GM18909 (cell line): ENCODE data around the gene GPR26.

Experiments
- ATAC-seq: cut with Tn5 transposase; IDR thresholded peaks from one replicate; pipeline ENCODE4 v1.9.1; 2021; ENCODE audit warnings: mild to moderate bottlenecking; ENCODE audit not compliant: unreplicated experiment, poor library complexity

The GPR26 gene, protein sequence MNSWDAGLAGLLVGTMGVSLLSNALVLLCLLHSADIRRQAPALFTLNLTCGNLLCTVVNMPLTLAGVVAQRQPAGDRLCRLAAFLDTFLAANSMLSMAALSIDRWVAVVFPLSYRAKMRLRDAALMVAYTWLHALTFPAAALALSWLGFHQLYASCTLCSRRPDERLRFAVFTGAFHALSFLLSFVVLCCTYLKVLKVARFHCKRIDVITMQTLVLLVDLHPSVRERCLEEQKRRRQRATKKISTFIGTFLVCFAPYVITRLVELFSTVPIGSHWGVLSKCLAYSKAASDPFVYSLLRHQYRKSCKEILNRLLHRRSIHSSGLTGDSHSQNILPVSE

DNA sequence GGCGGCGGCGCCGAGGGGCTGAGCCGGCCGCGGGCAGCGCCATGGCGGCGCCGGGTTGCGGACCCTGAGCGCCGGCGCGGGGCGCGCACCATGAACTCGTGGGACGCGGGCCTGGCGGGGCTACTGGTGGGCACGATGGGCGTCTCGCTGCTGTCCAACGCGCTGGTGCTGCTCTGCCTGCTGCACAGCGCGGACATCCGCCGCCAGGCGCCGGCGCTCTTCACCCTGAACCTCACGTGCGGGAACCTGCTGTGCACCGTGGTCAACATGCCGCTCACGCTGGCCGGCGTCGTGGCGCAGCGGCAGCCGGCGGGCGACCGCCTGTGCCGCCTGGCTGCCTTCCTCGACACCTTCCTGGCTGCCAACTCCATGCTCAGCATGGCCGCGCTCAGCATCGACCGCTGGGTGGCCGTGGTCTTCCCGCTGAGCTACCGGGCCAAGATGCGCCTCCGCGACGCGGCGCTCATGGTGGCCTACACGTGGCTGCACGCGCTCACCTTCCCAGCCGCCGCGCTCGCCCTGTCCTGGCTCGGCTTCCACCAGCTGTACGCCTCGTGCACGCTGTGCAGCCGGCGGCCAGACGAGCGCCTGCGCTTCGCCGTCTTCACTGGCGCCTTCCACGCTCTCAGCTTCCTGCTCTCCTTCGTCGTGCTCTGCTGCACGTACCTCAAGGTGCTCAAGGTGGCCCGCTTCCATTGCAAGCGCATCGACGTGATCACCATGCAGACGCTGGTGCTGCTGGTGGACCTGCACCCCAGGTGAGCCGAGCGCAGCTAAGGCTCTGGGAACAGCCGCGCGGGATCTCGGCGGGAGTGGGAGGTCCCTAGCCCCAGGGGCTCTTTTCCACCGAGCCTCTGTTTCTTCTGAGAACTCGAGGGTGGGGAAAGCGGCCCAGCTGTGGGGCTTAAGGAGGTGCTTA is at the start of gene GPR26:
GPR26 (plus strand) TSS at position 38 of the 919 bp plus-strand sequence; CDS start at position 91, 53 bp downstream.
- no peak for ATAC-seq

DNA sequence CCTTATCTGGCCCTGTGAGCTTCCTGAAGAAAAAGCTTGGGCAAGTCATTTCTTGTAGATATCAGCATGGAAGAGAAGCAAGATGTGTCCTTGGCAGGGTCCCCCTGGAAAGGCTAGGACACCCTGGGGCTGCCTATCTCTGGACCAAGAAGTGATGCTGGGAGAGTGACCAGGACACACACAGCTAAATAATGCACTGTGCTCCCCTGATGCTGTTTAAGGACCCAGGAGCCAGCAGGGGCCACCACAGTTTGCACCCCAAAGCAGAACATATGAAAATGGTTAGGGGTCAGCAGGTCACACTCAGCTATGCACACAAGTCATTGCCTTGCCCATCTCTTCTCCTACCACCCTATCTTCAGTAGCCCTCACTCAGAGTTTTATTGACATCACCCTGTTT is 47.9 kb upstream of the GPR26 start:
- no peak for ATAC-seq

DNA sequence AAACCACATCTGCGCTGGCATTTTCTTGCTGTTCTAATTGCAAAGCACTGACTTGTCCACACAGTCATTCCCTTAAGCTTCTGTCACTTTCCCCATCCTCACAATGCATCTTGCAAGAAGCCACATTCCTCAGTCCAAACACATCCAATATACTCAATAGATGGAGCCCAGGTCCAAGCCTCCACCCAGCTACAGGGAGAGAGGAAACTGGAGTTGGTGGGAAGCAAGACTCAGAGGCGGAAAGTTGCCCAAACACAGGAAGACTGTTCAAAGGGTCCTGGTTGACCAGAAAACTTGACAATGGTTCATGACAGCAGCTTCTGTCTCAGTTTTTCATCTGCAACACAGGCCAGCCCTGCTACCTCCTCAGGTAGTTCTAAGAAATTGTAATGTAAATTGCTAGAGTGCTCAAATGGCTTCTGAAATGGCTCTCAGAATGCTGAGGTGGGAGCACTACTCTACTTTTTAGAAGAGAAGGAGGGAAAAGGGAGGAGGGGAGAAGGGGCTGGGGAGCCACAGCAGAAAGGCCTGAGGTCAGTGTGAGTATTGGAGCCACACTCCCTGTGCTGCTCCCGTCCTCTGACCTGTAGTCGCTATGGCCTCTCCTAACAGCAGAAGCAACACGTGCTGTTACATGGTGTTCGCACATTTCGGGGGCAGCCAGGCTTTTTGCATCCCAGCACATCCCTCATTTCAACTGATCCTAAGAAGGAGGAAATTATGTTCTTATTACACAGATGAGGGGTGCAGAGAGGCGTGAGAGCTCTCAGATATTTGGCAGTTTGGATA is 46.9 kb upstream of the GPR26 start:
- no peak for ATAC-seq

DNA sequence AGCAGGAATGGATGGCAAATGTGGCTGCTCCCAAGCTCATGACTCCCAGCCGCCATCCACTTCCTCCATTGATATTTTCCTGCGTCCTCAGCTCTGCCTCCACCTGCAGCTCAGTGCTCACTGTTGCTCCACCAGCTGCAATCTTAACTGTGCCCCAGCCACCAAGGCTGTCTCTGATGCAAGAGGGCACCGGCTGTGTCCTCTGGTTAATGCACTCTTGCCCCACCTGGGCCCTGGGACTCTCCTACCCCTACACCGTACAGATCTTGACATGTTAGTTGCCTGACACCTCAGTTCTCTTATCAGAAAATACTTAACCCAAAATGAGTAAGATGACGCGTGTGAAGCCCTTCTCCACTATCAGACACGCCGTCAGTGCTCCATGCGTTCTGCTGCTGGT is 45.5 kb upstream of the GPR26 start:
- no peak for ATAC-seq

DNA sequence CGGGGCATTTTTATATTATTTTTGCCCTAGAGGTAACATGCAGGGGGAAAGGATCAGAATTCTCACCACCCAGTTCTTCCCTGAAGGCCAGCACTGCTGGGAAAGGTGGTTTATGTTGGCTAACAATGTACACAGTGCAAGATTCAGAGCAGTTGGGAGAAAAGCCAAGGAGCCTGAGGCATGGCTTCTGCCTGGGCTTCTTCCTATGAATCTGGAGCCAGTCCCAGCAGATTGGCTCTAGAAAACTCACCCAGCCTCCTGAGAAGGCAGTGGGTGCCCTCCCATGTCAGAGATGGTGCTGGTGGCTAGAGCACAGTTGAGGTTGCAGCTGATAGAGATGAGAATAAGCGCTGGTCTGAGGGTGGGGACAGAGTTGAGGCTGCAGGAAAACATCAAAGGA is 44.7 kb upstream of the GPR26 start:
- ATAC-seq: no peak

DNA sequence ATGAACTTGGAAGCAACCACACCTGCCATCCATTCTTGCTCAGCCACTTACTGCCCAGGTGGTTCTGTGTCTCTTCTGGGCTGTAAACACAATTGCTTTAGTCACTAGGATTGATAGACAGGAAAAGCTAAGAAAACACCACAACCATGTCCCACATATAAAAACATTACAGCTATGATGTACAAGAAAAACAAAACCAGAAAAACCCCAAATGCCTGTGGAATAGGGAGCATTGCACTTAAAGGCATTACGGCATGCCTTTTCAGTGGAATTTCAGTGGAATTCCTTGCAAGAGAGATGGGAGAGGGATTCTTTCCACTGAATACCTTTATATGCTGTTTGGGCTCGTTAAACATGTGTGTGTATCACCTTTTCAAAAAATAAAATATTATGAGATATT is 44.2 kb upstream of the GPR26 start:
- ATAC-seq: no peak

DNA sequence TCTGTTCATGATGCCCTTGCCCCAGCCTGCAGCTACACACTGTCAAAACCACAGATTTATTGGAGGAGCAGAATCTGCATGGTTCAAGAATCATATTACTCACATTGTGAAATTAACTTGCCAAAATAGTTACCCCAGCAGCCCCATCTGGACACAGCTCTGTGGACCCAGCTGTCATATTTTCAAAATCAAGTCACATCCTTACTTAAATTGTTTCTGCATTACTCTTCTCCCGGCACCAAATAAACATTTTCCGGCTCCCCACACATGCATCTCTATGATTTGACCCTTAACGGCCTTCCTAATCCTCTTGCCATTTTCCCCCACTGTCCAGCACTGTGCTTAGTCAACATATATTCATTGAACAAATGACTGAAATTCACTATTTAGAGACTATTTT is 43.8 kb upstream of the GPR26 start:
- no peak for ATAC-seq

DNA sequence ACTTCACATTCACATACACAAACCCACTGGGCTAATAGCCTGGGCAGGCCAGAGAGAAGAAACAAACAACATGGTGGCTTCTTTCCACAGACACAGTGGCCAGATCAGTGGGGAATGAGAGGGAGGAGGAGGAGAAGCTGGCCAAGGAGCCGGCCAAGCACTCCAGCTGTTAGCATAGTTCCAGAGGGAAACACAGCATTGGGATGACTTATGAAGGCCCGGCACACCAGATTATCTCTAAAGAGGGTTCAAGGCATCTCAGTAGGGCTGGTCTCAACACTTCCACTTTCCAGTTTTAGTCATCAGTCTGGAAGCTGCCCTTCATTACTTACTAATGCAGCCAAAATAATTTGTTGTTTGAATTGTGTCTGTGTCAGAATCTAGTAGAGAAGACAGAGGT is 42.1 kb upstream of the GPR26 start:
- no peak for ATAC-seq

DNA sequence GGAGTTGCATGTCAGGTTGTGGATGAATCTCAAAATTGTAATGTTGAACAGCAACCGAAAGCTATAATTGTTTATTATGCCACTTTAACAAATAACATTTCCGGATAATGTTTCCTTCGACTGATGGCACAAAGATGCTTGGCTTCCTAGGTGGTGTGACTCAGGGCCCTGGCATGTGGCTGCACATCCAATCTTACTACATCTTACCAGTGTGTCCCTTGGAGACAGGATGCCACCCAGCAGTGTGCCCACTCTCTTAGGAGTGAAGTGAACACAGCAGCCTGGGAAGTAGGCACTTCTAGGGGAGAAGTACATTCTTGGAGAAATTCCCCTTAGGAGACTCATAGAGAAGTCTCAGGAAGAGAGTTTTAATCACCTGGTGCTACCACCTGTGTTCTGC is 33.0 kb upstream of the GPR26 start:
- no peak for ATAC-seq

DNA sequence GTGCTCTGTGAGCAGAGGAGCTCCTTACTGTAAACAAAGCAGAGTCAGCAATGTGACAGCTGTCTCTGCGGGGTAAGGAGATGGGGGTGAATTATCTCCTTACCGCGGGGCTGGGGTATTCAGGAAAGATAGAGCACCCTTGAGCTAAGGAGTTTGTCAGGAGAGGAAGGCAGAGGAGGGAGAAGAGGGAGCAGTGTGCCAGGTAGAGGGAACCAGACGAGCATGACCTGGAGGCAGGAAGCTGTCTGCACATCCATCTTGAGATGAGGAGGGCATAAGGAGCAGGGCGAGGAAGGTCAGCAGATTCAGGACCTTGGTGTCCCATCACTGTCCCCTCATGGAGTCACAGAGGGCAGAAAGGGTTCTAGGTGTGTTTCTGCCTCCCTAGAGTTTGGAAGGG is 32.5 kb upstream of the GPR26 start:
- ATAC-seq: no peak

DNA sequence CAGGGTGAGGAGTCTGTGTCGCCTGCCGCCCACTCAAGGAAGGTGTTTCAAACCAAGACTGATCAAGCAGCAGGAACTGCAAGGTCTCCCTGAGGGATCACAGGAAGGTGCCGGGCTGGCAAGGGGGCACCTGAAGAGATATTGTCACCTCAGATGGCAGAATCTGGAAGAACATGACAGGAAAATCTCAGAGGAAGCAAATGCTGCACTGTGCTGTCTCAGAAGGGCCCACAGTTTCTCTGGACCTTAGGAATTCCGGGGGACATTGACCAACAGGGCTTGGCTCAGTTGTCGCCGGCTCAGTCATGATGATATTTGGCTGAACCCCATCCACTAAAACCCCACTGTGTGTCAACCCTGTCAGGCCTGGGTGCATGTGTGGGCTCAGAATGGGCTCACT is 31.9 kb upstream of the GPR26 start:
- ATAC-seq: no peak

DNA sequence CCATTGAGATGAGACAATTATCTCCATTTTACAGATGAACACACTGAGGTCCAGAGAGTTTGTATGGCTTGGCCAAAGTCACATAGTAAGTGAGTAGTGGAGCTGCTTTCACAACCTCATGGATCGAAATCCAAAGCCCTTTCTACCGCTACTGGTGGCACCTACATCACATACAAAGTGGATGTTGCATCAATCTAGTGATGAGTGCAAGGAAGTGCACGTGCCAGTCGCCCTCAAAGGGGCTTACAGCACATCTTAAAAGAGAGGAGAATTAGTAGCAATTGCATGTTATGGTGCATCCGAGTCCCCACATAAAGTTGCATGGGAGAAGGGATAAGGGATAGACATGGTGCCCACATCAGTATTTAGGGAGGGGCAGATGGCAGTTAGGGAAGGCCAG is 31.0 kb upstream of the GPR26 start:
- no peak for ATAC-seq

DNA sequence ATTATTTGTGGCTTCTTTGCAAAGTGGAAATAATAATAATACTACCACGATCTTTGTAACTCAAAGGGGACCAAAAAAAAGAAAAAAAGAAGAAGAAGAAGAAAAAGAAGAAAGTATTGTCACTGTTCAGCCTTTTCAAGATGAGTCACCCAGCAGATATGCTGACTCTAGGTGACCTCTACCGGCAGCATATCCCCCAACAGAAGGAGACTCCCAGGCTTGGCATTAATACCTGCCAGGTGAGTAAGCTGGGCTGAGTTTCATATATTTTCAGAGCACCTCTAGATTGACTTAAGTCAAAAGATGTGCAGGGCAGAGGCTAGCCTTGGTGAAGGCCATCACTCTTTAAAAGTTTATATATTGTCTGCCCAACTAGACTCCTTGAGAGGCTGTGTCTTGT is 30.4 kb upstream of the GPR26 start:
- ATAC-seq: no peak

DNA sequence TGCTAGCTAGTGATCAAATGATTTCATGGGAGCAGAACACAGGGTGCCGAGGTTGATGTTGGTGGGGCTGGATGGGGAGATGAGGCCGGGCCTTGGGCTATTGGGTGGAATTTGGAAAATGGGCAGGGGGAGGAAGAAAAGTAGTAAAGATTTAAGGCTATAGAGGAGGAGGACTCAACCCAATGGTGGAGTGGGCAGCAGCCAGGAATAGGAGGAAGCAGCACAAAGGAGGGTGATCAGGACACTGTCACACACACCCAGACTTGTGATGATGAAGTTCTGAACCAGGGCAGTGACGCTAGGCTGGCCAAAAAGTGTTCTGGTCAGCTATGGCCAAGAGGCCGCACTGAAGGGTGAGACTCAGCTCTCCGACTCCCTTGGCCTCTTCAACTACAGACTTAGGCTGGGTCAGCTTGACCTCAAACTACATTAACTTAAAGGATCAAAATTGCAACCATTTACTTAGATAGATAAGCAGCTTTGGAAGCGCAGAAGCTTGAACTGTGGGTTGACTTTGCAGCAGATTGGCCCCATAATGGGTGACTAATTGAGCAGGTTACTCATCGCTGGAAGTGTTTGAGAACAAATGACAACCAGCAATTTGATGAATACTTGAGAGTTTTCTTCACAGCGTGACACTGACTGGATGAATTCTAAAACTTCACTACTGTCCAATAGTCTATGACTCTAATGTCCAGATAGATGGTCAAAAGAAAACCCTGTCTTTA is 29.4 kb upstream of the GPR26 start:
- no peak for ATAC-seq

DNA sequence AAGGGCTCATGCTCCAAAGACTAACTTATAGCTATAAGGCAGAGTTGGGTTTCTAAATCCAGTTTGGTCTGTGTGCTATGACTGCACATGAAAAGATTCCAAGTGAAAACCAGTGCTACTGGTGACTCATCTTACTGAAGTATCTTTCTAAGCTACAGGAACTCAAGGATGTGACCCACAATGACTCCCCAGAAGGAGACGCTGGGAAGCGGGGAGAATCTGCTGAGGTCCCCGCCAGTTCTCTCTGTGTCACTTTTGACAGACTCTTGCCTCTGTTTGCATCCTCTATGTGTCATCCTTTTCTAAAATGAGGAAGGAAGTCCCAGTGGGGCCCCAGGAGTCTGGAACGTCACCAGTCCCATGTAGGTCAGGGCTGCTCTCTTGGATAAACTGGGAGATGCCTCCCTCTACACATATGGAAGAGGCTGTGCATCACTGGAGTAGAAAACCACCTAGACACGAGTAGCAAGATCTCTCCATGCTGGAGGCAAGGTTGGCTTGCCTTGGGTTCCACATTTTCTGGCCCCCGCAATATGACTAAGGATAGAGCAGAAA is 28.8 kb upstream of the GPR26 start:
- no peak for ATAC-seq

DNA sequence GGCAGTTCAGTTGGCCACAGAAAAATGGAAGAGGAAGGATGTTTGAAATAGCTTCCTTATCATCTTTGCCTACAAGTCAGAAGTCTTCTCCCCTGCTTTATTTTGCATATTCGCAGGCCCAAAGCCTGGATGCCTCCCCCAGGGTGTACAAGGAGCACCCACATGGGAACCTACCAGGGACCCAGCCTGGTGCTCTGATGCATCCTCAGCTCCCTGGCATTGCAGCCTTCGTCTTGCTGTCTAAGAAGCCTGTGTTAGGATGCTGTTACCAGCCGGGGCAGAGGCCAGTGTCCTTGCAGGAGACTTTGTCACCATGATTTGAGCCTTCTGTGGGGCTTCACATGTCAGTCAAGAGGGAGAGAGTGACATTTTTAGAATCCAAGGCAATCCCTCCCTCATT is 27.0 kb upstream of the GPR26 start:
- no peak for ATAC-seq

DNA sequence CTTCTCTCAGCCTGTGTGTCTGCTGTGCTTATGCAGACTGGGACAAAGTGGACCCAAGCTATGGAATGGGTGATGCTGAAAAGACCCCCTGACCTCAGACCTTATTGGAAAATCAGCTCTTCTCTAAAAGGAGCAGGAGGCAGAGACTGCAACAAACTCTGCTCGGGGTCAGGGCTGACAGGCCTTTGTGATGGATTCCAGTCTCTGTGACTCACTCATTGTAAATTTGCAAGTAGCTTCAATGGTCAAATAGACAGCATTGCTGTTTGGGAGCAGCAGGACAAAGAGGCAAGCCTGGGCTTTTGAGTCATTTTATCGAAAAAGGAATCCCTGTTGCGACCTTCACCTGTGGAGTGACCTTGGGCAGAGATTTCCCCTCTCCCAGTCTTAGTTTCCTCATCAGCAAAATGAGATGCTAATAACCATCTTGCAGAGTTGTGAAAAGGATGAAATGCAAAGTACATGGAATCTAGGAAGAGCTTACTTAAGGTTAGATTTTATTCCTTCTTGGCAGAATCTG is 26.1 kb upstream of the GPR26 start:
- ATAC-seq: no peak

DNA sequence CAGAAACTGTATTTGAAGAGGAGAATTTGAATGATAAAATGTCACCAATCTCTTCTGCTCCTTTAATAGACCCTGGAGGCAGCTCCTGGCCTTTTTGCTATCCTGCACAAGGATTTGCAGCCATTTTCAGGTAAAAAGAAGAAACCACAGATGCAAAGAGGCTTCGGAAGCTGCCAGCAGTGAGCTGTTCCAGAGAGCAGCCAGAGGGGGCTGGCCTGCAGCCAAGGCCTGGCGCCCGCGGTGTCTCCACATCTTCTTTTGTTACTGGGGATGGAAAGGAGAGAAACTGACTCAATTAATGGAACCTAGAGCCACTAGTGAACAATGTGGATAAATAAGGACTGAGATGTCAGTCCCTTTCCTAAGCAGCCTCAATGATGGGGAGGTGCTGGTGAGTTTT is 23.9 kb upstream of the GPR26 start:
- ATAC-seq: no peak

DNA sequence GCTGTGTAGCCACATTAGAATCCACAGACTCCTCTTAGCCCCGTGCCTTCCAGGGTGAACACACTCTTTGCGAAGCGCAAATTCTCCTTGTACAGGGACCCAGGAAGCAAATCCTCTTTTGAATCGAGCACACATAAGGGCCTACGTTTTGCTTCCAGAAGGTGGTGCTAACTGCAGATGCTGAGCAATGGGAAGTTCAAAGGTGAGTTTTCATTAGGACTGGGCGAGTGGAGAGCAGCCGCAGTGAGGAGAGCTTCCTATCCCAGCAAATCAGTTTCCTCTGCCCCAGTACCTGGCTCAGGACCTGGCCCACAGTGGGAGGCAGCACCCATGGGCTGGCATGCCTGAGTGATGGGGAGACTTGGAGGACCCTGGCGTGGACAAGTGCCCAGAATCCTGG is 23.5 kb upstream of the GPR26 start:
- ATAC-seq: no peak

DNA sequence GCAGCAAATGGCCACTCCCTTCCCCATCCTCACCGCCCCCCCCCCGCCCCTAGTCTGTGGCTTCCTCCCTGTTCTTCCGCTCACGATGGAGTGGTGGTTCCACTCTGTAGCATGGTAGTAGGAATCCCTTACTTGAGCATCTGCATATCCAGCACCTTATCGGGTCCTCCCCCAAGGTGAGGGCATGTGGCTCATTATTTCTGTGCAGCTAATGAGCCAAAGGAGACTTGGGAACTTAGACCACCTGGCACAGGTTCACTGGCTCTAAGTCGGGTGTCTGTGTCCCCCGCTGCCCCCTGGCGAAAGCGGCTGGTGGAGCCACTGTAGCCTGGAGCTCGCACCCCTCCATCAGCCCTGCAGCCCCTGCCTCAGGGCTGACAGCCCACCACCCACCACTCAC is 22.8 kb upstream of the GPR26 start:
- ATAC-seq: no peak
